Astrocyte of the cerebellum (primary cell): ENCODE measurements around the gene FZD7.

Source experiments
- DNase-seq: peaks from one replicate; pipeline ENCODE4 v3.0.0-alpha.2; 2011; ENCODE audit warnings: low read depth
- H3K4me3 ChIP-seq: 2 replicates; pipeline ENCODE4 v1.5.1; 2011; ENCODE audit warnings: mild to moderate bottlenecking, low read depth, low read length, moderate library complexity
- CTCF ChIP-seq: IDR thresholded peaks from 2 replicates; pipeline ENCODE4 v1.5.1; 2012; ENCODE audit warnings: low read length, low read depth, moderate library complexity, mild to moderate bottlenecking; ENCODE audit errors: missing control alignments
- in situ Hi-C: cut with HindIII; loops from 2 replicates; pipeline ENCODE4 v1.10.0; 2017; ENCODE audit warnings: low sequenced_read_pairs

Gene FZD7

GRCh38 chr2:202034249-202035088 lies 814 bp downstream of the FZD7 start:
- TF ChIP-seq CTCF = no peak
- H3K4me3 ChIP-seq = peak overlapping the region; percentile 72
- DNase-seq = no peak
- in situ Hi-C loops = no loop called here

GRCh38 chr2:202035089-202035940 lies 1.7 kb downstream of the FZD7 start:
- in situ Hi-C loops = no loop called here
- no peak for DNase-seq
- TF ChIP-seq CTCF = peak; percentile 76
- H3K4me3 ChIP-seq = peak overlapping the region; percentile 72

- H3K4me3 ChIP-seq = peak overlapping the region; percentile 72
- no peak for TF ChIP-seq CTCF
- in situ Hi-C loops = no loop called here
- DNase-seq = no peak
Measured at GRCh38 chr2:202035941-202036372, 2.3 kb downstream of the FZD7 start.

GRCh38 chr2:202036601-202037037 lies 3.0 kb downstream of the FZD7 start:
- no peak for DNase-seq
- H3K4me3 ChIP-seq = peak overlapping the region; percentile 72
- TF ChIP-seq CTCF = no peak
- in situ Hi-C loops = no loop called here

GRCh38 chr2:202037086-202037485 lies 3.4 kb downstream of the FZD7 start:
- in situ Hi-C loops = no loop called here
- TF ChIP-seq CTCF = no peak
- no peak for DNase-seq
- H3K4me3 ChIP-seq = peak overlapping the region; percentile 72

GRCh38 chr2:202038471-202039277 lies 5.0 kb downstream of the FZD7 start:
- no peak for DNase-seq
- peak overlapping the region; percentile 10 for H3K4me3 ChIP-seq
- no peak for TF ChIP-seq CTCF
- in situ Hi-C loops = no loop called here
